HG02885 (cell line): Measurements from ENCODE around the gene IGFL1.
A peak's percentile ranks its signal among the peaks of the same experiment; 100 is the strongest.
"Not testable (repeated sequence)": the region's sequence is repeated elsewhere in the genome, so short reads cannot be mapped to it uniquely, and the experiment has no call there.

Experiments
- ATAC-seq: cut with Tn5 transposase; IDR thresholded peaks from one replicate; pipeline ENCODE4 v1.9.1; 2021; ENCODE audit warnings: mild to moderate bottlenecking; ENCODE audit not compliant: unreplicated experiment, poor library complexity

Gene IGFL1

DNA sequence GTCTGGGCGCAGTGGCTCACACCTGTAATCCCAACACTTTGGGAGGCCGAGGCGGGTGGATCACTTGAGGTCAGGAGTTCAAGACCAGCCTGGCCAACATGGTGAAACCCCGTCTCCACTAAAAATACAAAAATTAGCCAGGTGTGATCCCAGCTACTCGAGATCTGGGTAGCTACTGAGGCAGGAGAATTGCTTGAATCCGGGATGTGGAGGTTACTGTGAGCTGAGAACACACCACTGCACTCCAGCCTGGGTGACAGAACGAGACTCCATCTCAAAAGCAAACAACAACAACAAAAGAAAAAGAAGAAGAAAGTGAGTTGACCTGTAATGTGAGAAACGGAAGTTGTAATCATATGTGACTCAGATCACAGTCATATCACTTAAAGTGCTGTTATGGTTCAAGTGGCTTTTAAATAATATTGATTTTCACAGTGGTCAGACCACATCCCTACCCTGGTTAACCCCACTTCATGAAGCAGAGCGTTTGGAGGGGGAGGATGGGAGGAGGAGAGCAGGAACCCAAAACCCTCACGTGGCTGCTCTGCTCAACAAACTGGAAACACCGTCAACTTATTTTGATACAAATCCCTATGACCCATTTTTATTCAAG, 33.2 kb downstream of the IGFL1 start:
- ATAC-seq, result peak; percentile 48

GRCh38 chr19:46264801-46265200, 35.3 kb downstream of the IGFL1 start:
- ATAC-seq, result not testable (repeated sequence)

- ATAC-seq, result no peak
Measured at GRCh38 chr19:46265217-46265828, 35.8 kb downstream of the IGFL1 start.

DNA sequence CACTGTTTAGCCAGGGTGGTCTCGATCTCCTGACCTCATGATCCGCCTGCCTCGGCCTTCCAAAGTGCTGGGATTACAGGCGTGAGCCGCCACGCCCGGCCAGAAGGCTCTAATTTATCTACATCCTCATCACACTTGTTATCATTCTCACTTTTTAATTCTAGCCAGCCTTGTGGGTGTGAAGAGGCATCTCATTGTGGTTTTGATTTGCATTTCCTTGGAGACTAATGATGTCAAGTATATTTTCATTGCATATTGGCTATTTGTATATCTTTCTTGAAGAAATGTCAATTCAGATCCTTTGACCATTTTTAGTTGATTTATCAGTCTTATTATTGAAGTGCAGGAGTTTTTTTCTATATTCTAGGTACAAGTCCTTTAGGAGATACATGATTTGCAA, 39.6 kb downstream of the IGFL1 start:
- no peak for ATAC-seq

DNA sequence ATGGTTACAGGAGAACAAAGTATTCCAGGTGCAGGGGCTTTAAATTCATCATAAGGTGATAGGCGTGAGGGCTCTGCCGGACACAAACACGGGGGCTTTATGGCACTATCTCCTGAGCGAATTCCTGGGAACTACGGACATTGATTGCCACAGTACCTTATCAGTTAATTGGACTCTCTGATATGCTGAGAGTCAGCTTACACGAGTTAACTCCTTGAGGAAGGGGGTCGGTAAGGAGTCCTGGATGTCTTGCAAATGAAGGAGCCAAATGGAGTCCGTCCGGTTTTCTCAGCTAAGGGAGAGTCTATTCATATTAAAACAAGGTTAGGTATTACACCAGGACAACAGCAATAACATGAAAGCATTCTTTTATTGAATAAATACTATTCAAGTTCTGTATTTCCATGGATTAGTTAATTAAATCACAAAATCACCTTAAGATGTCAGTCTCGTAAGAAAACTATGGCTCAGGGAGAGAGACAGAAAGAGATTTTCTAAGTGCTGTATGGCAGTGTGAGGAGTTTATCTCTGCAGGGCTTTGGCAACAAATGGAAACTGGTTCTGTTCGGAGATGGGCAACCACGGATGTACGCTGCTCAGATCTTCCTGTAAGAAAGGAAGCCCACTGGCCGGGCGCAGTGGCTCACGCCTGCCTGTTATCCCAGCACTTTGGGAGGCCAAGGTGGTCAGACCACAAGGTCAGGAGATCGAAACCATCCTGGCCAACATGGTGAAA, 41.1 kb downstream of the IGFL1 start:
- ATAC-seq, result no peak

DNA sequence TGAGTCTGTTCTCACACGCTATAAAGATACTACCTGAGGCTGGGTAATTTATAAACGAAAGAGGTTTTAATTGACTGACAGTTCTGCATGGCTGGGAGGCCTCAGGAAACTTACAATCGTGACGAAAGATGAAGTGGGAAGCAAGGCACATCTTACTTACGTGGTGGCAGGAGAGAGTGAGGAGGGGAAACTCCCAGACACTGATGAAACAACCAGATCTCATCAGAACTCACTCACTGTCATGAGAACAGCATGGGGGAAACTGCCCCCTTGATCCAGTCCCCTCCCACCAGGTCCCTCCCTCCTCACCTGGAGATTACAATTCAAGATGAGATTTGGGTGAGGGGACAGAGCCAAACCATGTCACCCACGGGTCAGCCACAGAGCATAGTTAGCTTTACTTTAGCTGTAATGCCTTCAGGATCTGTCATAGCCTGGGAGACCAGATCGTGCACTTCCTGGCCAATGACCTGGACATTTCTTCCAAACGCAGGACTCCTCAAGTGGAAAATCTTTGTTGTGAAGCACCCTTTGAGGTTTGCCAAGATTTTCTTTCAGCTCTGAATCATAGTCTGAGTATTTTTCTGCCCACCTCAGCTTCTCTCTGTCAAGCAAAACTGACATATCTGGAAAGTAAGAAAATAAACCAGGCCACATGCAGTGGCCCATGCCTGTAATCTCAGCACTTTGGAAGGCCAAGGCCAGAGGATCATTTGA, 42.1 kb downstream of the IGFL1 start:
- no peak for ATAC-seq

- ATAC-seq, result not testable (repeated sequence)
Measured at GRCh38 chr19:46273931-46274330, 44.4 kb downstream of the IGFL1 start.

- ATAC-seq, result no peak
Measured at GRCh38 chr19:46279177-46279576, 49.6 kb downstream of the IGFL1 start.
